NCI-H524 treated with DMSO at 0.1 percent for 48 hours (cell line): ENCODE results near the gene SHB.
"Not testable (repeated sequence)": the region's sequence is repeated elsewhere in the genome, so short reads cannot be mapped to it uniquely, and the experiment has no call there.

Source experiments
- DNase-seq: peaks from one replicate; lab custom pipeline; 2025; lab: John Stamatoyannopoulos, UW

The SHB gene

DNA sequence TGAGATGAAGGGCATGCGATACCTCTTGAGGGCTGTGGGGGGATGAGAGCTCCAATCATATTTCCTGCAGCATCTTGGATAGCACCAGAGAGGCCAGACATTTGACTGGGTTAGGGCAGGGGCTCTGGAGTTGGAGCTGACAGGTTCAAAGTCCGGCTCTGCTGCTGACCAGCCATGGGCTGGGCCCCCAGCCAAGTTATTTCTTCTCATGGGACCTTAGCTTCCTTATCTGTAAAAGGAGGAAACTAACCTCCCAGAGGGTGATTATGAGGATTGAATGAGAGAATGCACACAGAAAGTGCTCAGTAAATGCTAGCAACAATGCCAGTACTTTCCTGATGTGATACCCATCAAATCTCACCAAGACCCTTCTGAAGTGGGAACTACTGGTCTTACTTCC lies 99.9 kb downstream of the SHB start:
- DNase-seq = no peak

GRCh38 chr9:37968228-37968701 lies 100.8 kb downstream of the SHB start:
- DNase-seq = no peak

GRCh38 chr9:37967761-37968080 lies 101.3 kb downstream of the SHB start:
- no peak for DNase-seq

DNA sequence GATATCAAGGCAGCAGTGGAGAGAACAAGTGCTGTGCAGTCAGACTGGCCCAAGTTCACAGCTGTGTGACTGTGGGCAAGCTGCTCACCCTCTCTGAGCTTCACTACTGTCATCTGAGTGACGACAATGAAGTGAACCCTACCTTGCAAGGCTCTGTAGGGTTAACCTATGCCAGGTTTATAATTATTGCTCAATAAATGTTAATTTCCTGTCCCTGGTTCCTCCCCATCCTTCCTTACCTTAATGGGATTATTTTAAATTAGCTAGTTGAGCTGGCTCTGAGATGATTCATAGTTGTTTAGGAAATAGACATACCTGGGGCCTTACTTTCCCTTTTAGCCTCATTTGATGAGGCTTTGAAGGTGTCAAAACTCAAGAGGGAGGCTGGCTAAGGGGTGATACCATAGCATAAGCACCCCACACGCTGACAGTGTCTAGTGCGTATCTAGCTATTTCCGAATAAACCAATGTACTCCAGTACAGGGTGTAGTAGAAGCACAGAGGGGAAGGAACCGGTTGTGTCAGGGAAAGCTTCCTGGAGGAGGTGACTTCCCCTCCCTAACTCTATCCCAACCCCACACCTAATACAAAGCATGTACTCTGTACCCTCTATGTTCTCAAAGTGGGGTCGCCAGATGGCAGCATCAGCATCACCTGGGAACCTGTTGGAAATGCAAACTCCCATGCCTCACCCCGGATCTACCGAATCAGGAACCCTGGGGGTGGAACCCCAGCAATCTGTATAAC lies 101.8 kb downstream of the SHB start:
- DNase-seq = no peak

- DNase-seq = no peak
Observed at GRCh38 chr9:37966412-37967013, 102.5 kb downstream of the SHB start.

DNA sequence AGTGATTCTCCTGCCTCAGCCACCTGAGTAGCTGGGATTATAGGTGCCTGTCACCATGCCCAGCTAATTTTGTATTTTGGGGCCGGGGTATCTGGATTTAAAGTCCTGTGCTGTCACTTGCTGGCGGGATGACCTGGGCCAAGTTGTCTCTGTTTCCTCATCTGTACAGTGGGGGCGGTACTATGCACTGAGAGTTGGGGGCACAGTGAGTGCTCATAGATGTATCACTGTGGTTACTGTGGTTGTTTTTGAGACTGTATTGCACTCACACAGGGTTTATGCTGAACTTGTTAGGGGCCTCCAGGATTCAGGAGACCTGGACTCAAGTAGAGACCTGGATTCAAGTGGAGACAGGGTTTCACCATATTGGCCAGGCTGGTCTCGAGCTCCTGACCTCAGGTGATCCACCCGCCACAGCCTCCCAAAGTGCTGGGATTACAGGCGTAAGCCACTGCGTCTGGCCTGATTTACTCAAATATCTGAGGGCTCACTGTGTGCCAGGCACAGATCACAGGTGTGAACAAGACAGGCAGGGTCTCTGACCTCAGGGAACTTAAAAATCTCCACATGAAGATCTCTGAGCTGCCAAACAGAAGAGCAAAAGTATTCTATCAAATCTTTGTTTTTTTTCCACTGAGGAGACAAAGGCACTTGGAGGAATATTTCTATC lies 103.2 kb downstream of the SHB start:
- DNase-seq = not testable (repeated sequence)

DNA sequence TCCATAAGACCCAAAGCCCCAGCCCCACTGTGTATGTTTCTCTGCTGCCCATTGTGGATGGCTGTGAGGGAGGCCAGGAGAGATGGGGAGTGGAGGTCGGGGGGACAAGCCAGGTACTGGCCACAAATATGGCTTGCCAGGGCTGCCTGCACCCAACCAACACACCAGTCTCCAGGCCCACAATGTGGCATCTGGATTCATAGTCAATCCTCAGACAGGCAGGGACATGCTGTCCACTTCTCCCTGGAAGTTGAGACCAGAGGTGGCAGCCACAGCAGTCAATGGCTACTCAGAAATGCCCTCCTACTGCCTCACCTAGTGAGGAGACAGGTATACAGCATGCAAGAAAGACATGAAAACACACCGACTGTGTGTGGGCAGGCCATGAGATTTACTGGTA lies 103.9 kb downstream of the SHB start:
- no peak for DNase-seq

DNA sequence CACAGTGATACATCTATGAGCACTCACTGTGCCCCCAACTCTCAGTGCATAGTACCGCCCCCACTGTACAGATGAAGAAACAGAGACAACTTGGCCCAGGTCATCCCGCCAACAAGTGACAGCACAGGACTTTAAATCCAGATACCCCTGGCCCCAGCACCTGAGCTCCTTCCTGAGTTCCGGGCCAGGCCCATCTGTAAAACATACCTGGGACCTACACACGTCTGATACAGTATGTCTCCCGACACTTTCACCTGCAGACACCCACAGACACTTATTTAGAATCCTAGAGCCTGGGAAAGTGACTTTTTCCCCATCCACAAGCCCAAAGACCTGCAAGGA lies 104.3 kb downstream of the SHB start:
- no peak for DNase-seq

- no peak for DNase-seq
Observed at GRCh38 chr9:37963936-37964739, 104.9 kb downstream of the SHB start.

GRCh38 chr9:37961351-37961750 lies 107.7 kb downstream of the SHB start:
- DNase-seq = no peak

GRCh38 chr9:37960631-37961030 lies 108.4 kb downstream of the SHB start:
- no peak for DNase-seq

DNA sequence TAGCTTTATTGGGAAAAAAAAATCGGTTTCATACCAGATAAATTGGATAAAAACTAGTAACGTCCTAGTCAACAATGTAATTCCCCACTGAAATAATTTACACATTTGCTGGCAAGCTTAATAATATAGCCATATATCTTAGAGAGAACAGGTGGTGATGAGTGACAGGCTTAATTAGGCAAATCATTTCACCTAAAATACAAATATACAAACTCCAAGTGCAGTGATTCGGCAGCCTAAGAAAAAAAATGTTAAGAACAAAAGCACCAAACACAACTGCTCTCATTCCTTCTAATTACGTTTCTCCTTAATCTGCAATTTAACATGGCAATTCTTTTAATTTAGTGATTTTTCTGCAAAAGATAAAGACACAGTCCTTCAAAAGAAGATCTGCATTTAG lies 109.1 kb downstream of the SHB start:
- DNase-seq = no peak

DNA sequence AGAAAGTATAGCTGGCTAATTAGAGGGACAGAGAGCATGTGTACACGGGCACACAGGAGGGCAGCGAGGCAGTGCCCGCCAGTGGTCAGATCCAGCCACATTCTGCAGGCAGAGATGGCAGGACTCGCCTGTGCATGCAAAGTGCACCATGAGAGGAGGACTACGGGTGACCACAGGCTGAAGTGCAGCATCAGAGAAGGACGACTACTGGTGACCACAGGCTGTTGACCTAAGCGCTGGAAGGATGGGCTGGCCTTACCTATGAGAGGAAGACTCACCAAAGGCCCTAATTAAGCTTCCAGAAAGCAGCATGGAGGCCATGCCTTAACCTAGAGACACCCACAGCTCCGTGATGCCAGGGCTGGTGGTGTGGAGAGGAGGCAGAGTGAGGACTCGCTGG lies 110.9 kb downstream of the SHB start:
- no peak for DNase-seq

- no peak for DNase-seq
Observed at GRCh38 chr9:37957664-37957953, 111.4 kb downstream of the SHB start.

- no peak for DNase-seq
Observed at GRCh38 chr9:37956904-37957663, 111.9 kb downstream of the SHB start.

GRCh38 chr9:37956423-37956820 lies 112.6 kb downstream of the SHB start:
- DNase-seq = no peak

DNA sequence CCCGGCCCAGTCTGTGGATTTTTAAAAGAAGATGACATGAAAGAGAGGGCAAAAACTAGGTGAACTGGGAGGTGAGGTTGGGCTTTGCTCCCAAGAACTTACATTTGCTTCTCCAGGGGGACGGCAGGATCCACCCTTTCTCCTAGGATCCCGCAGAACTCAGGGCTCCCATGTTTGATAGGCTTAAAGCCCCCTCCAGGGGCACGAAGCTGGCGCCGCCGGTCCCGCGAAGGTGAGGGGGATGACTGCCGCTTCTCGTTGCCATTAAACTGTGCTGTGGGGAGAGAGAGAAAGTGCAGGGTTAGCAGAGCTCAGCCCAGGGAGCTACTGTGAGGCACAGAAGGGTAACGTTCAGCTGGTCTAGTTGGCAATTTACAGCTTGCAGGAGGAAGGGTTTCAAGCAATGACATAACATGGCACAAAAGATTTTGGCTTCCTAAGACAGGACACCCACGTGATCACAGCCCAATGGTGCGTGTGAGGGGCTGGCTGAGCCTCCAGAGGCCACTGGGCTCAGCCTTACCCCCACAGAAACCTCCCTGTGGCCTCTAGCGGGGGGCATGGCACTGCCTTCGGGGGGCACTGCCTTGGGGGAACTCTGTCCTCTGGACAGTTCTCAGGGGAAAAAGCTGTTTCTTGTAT lies 113.1 kb downstream of the SHB start:
- no peak for DNase-seq

DNA sequence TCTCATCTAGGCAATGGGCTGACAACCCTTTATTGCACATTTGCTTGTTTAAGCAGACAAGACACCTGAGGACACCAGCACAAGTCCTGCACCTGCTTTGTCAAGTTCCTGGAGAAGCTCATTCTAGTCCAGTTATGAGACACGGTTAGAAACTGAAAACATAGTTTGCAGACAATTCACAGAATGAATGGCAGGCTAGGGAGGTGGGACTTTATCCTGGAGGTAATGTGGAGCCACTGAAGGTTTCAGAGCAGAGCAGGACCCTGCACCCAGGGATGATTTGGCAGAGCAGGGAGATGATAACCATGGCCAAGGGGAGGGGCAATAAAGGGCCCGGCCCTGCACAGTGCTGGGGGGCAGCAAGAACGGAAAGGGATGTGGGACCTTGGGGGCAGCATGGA lies 114.4 kb downstream of the SHB start:
- no peak for DNase-seq

DNA sequence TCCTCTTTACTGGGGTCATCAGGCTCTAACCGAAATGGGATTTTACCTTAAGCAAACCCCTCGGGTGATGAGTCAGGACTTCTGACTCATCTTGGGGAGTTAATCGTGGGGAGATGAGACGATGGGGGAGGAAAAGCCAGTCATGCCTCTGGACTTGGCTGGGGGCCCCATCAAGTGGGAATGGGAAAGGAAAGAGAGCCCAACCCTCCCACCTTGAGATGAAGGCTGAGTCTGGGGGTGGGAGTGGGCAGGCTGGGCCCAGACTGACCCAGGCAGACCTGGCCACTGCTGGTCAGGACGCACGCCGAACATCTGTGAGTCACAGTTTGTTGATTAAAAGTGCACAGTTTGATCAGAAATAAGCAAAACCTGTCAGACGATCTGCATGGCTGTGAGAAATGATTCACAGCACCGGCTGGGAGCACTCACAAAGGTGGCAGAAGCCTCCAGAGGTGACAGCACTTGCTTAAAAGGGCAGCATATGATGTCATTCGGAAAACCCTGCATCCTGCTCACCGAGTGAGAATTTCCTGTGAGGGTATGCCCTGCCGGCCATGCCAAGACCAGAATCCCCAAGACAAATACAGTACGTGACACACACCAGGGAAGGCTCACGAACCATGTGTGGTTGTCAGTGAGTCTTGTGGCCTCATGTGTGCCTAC lies 115.1 kb downstream of the SHB start:
- no peak for DNase-seq

- no peak for DNase-seq
Observed at GRCh38 chr9:37953206-37953774, 115.7 kb downstream of the SHB start.

- DNase-seq = no peak
Observed at GRCh38 chr9:37952731-37953130, 116.3 kb downstream of the SHB start.
